ENCODE measurements around the gene GFI1B. TPM values are rescaled to one million over a fixed set of nuclear protein-coding genes. Genes with fewer than 3 reads are reported as not detected.

GFI1B gene
- total and polyA plus RNA-seq, 12 donors: 0.03 to 0.78 (median 0.30) TPM; not detected in 8

DNA sequence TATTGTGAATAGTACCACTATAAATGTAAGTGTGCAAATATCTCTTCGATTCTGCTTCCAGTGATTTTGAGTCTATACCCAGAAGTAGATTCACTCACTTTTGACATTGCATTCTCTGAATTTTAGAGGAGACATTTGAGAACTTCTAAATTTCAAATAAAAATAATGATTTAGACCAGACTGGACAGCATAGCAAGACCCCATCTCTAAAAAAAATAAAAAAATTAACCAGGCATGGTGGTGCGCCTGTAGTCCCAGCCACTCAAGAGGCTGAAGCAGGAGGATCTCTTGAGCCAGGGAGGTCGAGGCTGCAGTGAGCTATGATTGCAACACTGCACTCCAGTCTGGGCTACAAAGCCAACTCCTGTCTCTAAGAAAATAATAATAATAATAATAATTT lies 1.9 kb upstream of the GFI1B start:
- H3K4me3 ChIP-seq: no peak overlapping the region
- no peaks in the 10 kb centered on the region for H3K9me3 ChIP-seq (replicated peaks in 1 of 3)
- no peak for DNase-seq
- TF ChIP-seq POLR2A (IDR thresholded peaks at IDR 0.05) (no peak), CTCF (IDR thresholded peaks at IDR 0.05) (no peak)
- H3K27me3 ChIP-seq: peaks cover 11% of the 10 kb centered on the region
- intact Hi-C loops (cut with DNase I): no loop called here
- no peaks in the 10 kb centered on the region for H3K4me1 ChIP-seq (replicated peaks in 1 of 2)
- WGBS, 4 donors: 74 to 85% (median 80%) methylated on average over 3 of the region's 3 CpGs
- H3K36me3 ChIP-seq (replicated peaks in 1 of 2): no peaks in the 10 kb centered on the region
- no peak overlapping the region for H3K27ac ChIP-seq

GRCh38 chr9:132978112-132978450 lies 413 bp upstream of the GFI1B start:
- no peak overlapping the region for H3K4me3 ChIP-seq
- H3K9me3 ChIP-seq (replicated peaks in 1 of 3): no peaks in the 10 kb centered on the region
- no peaks in the 10 kb centered on the region for H3K36me3 ChIP-seq (replicated peaks in 1 of 2)
- no peak overlapping the region for H3K27ac ChIP-seq
- H3K27me3 ChIP-seq: peaks cover 14% of the 10 kb centered on the region
- WGBS, 4 donors: 18 to 31% (median 26%) methylated on average over 2 of the region's 2 CpGs
- intact Hi-C loops (cut with DNase I): no loop called here
- TF ChIP-seq POLR2A (IDR thresholded peaks at IDR 0.05) (no peak), CTCF (IDR thresholded peaks at IDR 0.05) (no peak)
- DNase-seq: no peak
- no peaks in the 10 kb centered on the region for H3K4me1 ChIP-seq (replicated peaks in 1 of 2)

- WGBS, 4 donors: 63 to 73% (median 73%) methylated on average over 5 of the region's 5 CpGs
- Histone ChIP-seq H3K4me3 (no peak overlapping the region), H3K9me3 (replicated peaks in 1 of 3) (no peaks in the 10 kb centered on the region), H3K27ac (no peak overlapping the region), H3K36me3 (replicated peaks in 1 of 2) (no peaks in the 10 kb centered on the region), H3K4me1 (replicated peaks in 1 of 2) (peaks cover 0 to 5% of the 10 kb centered on the region in 2 donors), H3K27me3 (peaks cover 14% of the 10 kb centered on the region)
- no peak for TF ChIP-seq POLR2A (IDR thresholded peaks at IDR 0.05)
- no peak for TF ChIP-seq CTCF (IDR thresholded peaks at IDR 0.05)
- intact Hi-C loops (cut with DNase I): no loop called here
- no peak for DNase-seq
These were observed 1.7 kb downstream of the GFI1B start for GRCh38 chr9:132980157-132980556.

- H3K9me3 ChIP-seq (replicated peaks in 1 of 3): no peaks in the 10 kb centered on the region
- TF ChIP-seq POLR2A (IDR thresholded peaks at IDR 0.05): no peak
- TF ChIP-seq CTCF (IDR thresholded peaks at IDR 0.05): no peak
- no peak overlapping the region for H3K27ac ChIP-seq
- H3K36me3 ChIP-seq (replicated peaks in 1 of 2): no peaks in the 10 kb centered on the region
- 64 to 73% (median 67%) methylated on average over 8 of the region's 8 CpGs for WGBS, 4 donors
- H3K4me1 ChIP-seq (replicated peaks in 1 of 2): peaks cover 0 to 5% of the 10 kb centered on the region in 2 donors
- peaks cover 10% of the 10 kb centered on the region for H3K27me3 ChIP-seq
- DNase-seq: no peak
- no peak overlapping the region for H3K4me3 ChIP-seq
- intact Hi-C loops (cut with DNase I): no loop called here
These were observed 4.0 kb downstream of the GFI1B start for GRCh38 chr9:132982458-132982857.

All from adrenal gland (tissue), 12 donors.